ENCODE measurements around the gene PTPRD.

GRCh38 chr9:9949978-9950377, 662.8 kb downstream of the PTPRD start:
- no peak for TF ChIP-seq EZH2 (IDR thresholded peaks at IDR 0.05; ENCODE audit: low read depth, unreplicated experiment)
- no peak for TF ChIP-seq CTCF (conservative IDR thresholded peaks at IDR 0.05; ENCODE audit: low read depth in 2 of 2)
- TF ChIP-seq JUNB (IDR thresholded peaks at IDR 0.05; ENCODE audit: unreplicated experiment), result no peak
- no peak for TF ChIP-seq CREB1 (CRISPR knock-in tag; IDR thresholded peaks at IDR 0.05; ENCODE audit: low read depth)
- TF ChIP-seq, protein P1, sequence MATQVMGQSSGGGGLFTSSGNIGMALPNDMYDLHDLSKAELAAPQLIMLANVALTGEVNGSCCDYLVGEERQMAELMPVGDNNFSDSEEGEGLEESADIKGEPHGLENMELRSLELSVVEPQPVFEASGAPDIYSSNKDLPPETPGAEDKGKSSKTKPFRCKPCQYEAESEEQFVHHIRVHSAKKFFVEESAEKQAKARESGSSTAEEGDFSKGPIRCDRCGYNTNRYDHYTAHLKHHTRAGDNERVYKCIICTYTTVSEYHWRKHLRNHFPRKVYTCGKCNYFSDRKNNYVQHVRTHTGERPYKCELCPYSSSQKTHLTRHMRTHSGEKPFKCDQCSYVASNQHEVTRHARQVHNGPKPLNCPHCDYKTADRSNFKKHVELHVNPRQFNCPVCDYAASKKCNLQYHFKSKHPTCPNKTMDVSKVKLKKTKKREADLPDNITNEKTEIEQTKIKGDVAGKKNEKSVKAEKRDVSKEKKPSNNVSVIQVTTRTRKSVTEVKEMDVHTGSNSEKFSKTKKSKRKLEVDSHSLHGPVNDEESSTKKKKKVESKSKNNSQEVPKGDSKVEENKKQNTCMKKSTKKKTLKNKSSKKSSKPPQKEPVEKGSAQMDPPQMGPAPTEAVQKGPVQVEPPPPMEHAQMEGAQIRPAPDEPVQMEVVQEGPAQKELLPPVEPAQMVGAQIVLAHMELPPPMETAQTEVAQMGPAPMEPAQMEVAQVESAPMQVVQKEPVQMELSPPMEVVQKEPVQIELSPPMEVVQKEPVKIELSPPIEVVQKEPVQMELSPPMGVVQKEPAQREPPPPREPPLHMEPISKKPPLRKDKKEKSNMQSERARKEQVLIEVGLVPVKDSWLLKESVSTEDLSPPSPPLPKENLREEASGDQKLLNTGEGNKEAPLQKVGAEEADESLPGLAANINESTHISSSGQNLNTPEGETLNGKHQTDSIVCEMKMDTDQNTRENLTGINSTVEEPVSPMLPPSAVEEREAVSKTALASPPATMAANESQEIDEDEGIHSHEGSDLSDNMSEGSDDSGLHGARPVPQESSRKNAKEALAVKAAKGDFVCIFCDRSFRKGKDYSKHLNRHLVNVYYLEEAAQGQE (IDR thresholded peaks at IDR 0.05; ENCODE audit: unreplicated experiment), result no peak
- no peak for TF ChIP-seq ZNF331 (CRISPR knock-in tag; IDR thresholded peaks at IDR 0.05; ENCODE audit: low read depth)
- TF ChIP-seq POLR2AphosphoS5 (IDR thresholded peaks at IDR 0.05; ENCODE audit: low read depth), result no peak
- no peak for TF ChIP-seq EZH2phosphoT487 (IDR thresholded peaks at IDR 0.05; ENCODE audit: unreplicated experiment)
- no peak for TF ChIP-seq ETS1 (IDR thresholded peaks at IDR 0.05)
- no peak for TF ChIP-seq STAT1 (IDR thresholded peaks at IDR 0.05; ENCODE audit: unreplicated experiment)
- no peak for TF ChIP-seq NANOG (IDR thresholded peaks at IDR 0.05; ENCODE audit: borderline replicate concordance)
